GM12801 (cell line): ENCODE data around the gene TBC1D14.

Source experiments
- CTCF ChIP-seq: IDR thresholded peaks from one replicate; pipeline ENCODE4 v1.5.1; 2011; ENCODE audit warnings: control low read depth; ENCODE audit not compliant: insufficient read length; ENCODE audit errors: extremely low read depth

TBC1D14 gene

DNA sequence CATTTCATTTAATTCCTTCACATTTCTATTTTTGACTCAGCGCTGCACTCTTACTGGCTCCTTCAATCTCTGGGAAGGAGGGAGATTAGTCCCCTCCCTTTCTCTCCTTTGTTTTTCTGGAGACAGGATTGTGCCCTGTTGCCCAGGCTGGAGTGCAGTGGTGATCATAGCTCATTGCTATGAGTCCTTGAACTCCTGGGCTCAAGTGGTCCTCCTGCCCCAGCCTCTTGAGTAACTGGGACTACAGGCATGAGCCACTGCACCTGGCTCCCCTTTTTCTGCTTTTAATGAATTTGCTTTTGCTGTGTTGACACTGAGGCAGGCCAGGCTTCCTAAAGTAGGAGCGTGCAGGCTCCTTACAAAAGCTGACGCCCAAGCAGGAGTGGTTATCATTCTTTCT, 10.5 kb downstream of the TBC1D14 start:
- TF ChIP-seq CTCF = no peak

DNA sequence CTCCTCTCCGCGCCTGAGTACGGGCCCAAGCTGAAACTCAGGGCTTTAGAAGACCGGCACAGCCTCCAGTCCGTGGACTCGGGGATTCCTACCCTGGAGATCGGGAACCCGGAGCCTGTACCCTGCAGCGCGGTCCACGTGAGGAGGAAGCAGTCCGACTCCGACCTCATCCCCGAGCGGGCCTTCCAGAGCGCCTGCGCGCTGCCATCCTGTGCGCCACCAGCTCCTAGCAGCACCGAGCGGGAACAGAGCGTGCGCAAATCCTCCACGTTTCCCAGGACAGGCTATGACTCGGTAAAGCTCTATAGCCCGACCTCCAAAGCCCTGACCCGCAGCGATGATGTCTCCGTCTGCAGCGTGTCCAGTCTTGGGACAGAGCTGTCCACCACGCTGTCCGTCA, 13.9 kb downstream of the TBC1D14 start:
- TF ChIP-seq CTCF = no peak

- no peak for TF ChIP-seq CTCF
Measured at GRCh38 chr4:6924361-6924779, 14.7 kb downstream of the TBC1D14 start.

DNA sequence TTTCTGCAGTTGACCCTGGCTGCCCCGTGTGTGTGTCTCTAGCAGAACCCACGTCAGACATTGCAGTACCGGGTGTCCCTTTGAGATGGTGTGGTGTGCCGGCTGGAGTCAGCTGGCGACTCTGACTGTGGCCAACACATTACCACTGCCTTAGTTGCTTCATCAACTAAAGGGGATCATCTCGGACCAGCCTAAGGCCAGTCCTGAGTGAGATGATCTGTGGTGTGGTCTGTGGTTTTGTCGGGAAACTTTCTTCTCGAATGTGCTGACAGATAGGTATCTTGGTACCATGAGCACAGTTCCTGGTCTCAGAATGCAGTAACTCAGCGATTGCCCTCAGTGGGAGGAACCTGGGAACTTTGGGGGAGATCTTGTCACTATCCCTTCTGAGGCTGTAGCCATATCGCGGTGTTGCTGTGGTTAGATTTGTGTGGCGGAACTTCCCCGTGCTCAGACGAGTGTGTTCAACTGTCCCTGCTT, 15.8 kb downstream of the TBC1D14 start:
- no peak for TF ChIP-seq CTCF

DNA sequence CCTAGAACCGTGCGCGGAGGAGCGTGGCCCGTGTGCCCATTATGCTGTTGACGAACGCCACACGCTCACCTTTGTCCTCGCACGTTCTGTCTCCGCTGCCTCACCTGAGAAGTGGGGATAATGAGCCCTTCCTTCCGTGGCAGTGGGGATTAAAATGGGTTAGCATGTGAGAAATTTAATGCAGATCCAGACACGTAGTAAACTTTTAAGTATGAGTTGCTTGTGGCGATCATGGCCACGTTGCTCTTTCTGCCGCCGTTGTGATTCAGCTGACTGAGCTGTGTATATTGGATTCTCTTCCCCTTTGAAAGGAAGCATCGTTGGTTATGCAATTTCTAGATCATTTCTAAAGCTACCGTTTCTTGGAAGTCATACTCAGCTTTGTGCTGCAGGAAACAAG, 16.5 kb downstream of the TBC1D14 start:
- no peak for TF ChIP-seq CTCF

- no peak for TF ChIP-seq CTCF
Measured at GRCh38 chr4:6926681-6927478, 17.3 kb downstream of the TBC1D14 start.

DNA sequence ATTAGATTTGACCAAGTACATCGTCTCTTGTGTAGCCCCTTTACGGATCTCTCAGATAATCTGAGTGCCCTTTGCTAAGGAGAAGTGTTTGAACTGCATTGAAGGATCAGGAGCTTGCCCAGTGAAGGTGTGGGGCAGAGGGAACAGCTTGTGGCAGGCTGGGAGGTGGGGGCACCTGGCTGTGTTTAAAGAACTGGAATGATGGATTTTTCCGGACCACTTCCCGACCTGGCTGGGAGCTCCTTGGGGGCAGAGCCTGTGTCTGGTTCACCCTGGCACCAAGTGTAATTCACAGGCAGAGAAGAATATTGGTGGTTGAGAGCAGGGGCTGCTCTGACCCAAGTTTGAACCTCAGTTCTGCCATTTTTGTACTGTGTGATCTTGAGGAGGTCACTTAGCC, 18.5 kb downstream of the TBC1D14 start:
- no peak for TF ChIP-seq CTCF
